HEK293T (cell line): ENCODE data around the gene OR5B17.

Experiments used
- CTCF ChIA-PET: fragments of 350-600 bp; formaldehyde crosslinking; extraction: SDS; loops from one replicate; lab custom pipeline; 2021; ENCODE audit warnings: antibody characterized with exemption, inconsistent platforms; lab: Yijun Ruan, JAX
- POLR2A ChIA-PET: fragments of 350-600 bp; formaldehyde crosslinking; extraction: SDS; loops from one replicate; lab custom pipeline; 2020; ENCODE audit warnings: antibody characterized with exemption, inconsistent platforms; lab: Yijun Ruan, JAX
- DNase-seq: peaks from one replicate; pipeline ENCODE4 v3.0.0; 2012; ENCODE audit warnings: mixed read lengths; ENCODE audit errors: extremely low spot score
- ARNT ChIP-seq: fragments of 450-650 bp; IDR thresholded peaks from 2 replicates; pipeline ENCODE4 v1.6.1; 2017; ENCODE audit warnings: mild to moderate bottlenecking
- BHLHE40 ChIP-seq: fragments of 450-650 bp; IDR thresholded peaks from 2 replicates; pipeline ENCODE4 v1.6.1; 2016; ENCODE audit warnings: mild to moderate bottlenecking, moderate library complexity, borderline replicate concordance
- CTBP1 ChIP-seq: fragments of 450-650 bp; IDR thresholded peaks from 2 replicates; pipeline ENCODE4 v1.6.1; 2016; ENCODE audit warnings: borderline replicate concordance
- ELF4 ChIP-seq: fragments of 450-650 bp; IDR thresholded peaks from 2 replicates; pipeline ENCODE4 v1.6.1; 2017; ENCODE audit warnings: antibody characterized with exemption
- FOXA1 ChIP-seq: fragments of 450-650 bp; IDR thresholded peaks from 2 replicates; pipeline ENCODE4 v1.6.1; 2016; ENCODE audit warnings: mild to moderate bottlenecking
- FOXK2 ChIP-seq: fragments of 450-650 bp; IDR thresholded peaks from 2 replicates; pipeline ENCODE4 v1.6.1; 2016; ENCODE audit warnings: mild to moderate bottlenecking
- FOXM1 ChIP-seq: fragments of 450-650 bp; IDR thresholded peaks from 2 replicates; pipeline ENCODE4 v1.6.1; 2017; ENCODE audit warnings: mild to moderate bottlenecking, borderline replicate concordance
- HDGF ChIP-seq: fragments of 450-650 bp; IDR thresholded peaks from 2 replicates; pipeline ENCODE4 v1.6.1; 2017; ENCODE audit warnings: antibody characterized with exemption, borderline replicate concordance
- L3MBTL2 ChIP-seq: fragments of 450-650 bp; conservative IDR thresholded peaks from 2 replicates; pipeline ENCODE4 v1.6.1; 2016; ENCODE audit warnings: mild to moderate bottlenecking
- LEF1 ChIP-seq: fragments of 450-650 bp; IDR thresholded peaks from 2 replicates; pipeline ENCODE4 v1.6.1; 2017; ENCODE audit warnings: mild to moderate bottlenecking, borderline replicate concordance
- NFRKB ChIP-seq: fragments of 450-650 bp; IDR thresholded peaks from 2 replicates; pipeline ENCODE4 v1.6.1; 2016; ENCODE audit warnings: mild to moderate bottlenecking, moderate library complexity
- PKNOX1 ChIP-seq: fragments of 450-650 bp; IDR thresholded peaks from 2 replicates; pipeline ENCODE4 v1.6.1; 2016
- SP1 ChIP-seq: fragments of 450-650 bp; IDR thresholded peaks from 2 replicates; pipeline ENCODE4 v1.6.1; 2017
- SUZ12 ChIP-seq: fragments of 450-650 bp; IDR thresholded peaks from 2 replicates; pipeline ENCODE4 v1.6.1; 2016; ENCODE audit warnings: mild to moderate bottlenecking
- TARDBP ChIP-seq: fragments of 450-650 bp; IDR thresholded peaks from 2 replicates; pipeline ENCODE4 v1.6.1; 2016
- ZNF384 ChIP-seq: fragments of 450-650 bp; IDR thresholded peaks from 2 replicates; pipeline ENCODE4 v1.6.1; 2016

Gene OR5B17

GRCh38 chr11:58390551-58391063 lies 31.7 kb upstream of the OR5B17 start:
- ChIA-PET POLR2A (no interaction called here), CTCF (no interaction called here)
- TF ChIP-seq NFRKB = no peak
- TF ChIP-seq ELF4 = no peak
- TF ChIP-seq L3MBTL2 = no peak
- TF ChIP-seq FOXK2 = no peak
- TF ChIP-seq HDGF = no peak
- TF ChIP-seq BHLHE40 = no peak
- no peak for TF ChIP-seq PKNOX1
- TF ChIP-seq ARNT = no peak
- no peak for TF ChIP-seq FOXM1
- no peak for TF ChIP-seq LEF1
- TF ChIP-seq CTBP1 = no peak
- no peak for TF ChIP-seq SP1
- no peak for TF ChIP-seq ZNF384
- no peak for DNase-seq

- POLR2A ChIA-PET = no interaction called here
- CTCF ChIA-PET = no interaction called here
- DNase-seq = no peak
- TF ChIP-seq HDGF (no peak), PKNOX1 (no peak), ZNF384 (no peak), FOXK2 (no peak), BHLHE40 (no peak), FOXM1 (no peak), CTBP1 (no peak), FOXA1 (no peak), ELF4 (no peak), LEF1 (no peak), TARDBP (no peak), L3MBTL2 (no peak), SUZ12 (no peak), NFRKB (no peak), SP1 (no peak)
Measured at GRCh38 chr11:58354727-58355126, 4.1 kb downstream of the OR5B17 start.

GRCh38 chr11:58345204-58345603 lies 13.7 kb downstream of the OR5B17 start:
- CTCF ChIA-PET = no interaction called here
- DNase-seq = no peak
- POLR2A ChIA-PET = no interaction called here
- no peak for TF ChIP-seq BHLHE40
- TF ChIP-seq NFRKB = no peak
- no peak for TF ChIP-seq ELF4
- no peak for TF ChIP-seq LEF1

- TF ChIP-seq SUZ12 (no peak), NFRKB (no peak), SP1 (no peak), ZNF384 (no peak), FOXK2 (no peak), ARNT (no peak), FOXA1 (no peak), TARDBP (no peak), HDGF (no peak)
- ChIA-PET POLR2A (no interaction called here), CTCF (no interaction called here)
- no peak for DNase-seq
Measured at GRCh38 chr11:58334708-58335107, 24.2 kb downstream of the OR5B17 start.

- TF ChIP-seq BHLHE40 = no peak
- TF ChIP-seq FOXK2 = no peak
- no peak for TF ChIP-seq SUZ12
- no peak for TF ChIP-seq PKNOX1
- TF ChIP-seq NFRKB = no peak
- no peak for TF ChIP-seq CTBP1
- no peak for TF ChIP-seq FOXA1
- TF ChIP-seq ELF4 = no peak
- TF ChIP-seq L3MBTL2 = no peak
- no peak for TF ChIP-seq TARDBP
- TF ChIP-seq ZNF384 = no peak
- no peak for TF ChIP-seq ARNT
- TF ChIP-seq LEF1 = no peak
- TF ChIP-seq FOXM1 = no peak
- no peak for TF ChIP-seq HDGF
- TF ChIP-seq SP1 = no peak
- no peak for DNase-seq
- ChIA-PET POLR2A (no interaction called here), CTCF (no interaction called here)
Measured at GRCh38 chr11:58330861-58331260, 28.0 kb downstream of the OR5B17 start.

- ChIA-PET CTCF (no interaction called here), POLR2A (no interaction called here)
- TF ChIP-seq BHLHE40 = no peak
- no peak for TF ChIP-seq PKNOX1
- TF ChIP-seq SP1 = no peak
- no peak for TF ChIP-seq TARDBP
- no peak for TF ChIP-seq HDGF
- TF ChIP-seq L3MBTL2 = no peak
- TF ChIP-seq CTBP1 = no peak
- TF ChIP-seq FOXA1 = no peak
- no peak for TF ChIP-seq SUZ12
- TF ChIP-seq FOXK2 = no peak
- TF ChIP-seq ARNT = no peak
- no peak for TF ChIP-seq ZNF384
- no peak for TF ChIP-seq LEF1
- TF ChIP-seq FOXM1 = no peak
- DNase-seq = no peak
Measured at GRCh38 chr11:58318532-58318931, 40.3 kb downstream of the OR5B17 start.
